PC-3 (cell line): ENCODE results near the gene CGB8. TPM values are rescaled to one million over a fixed set of nuclear protein-coding genes. Genes with fewer than 3 reads are reported as not detected.

Experiments used
- ATAC-seq: fragments of 200-7000 bp; cut with Tn5 transposase; 2 replicates; pipeline ENCODE4 v1.9.1; 2020; ENCODE audit warnings: mild to moderate bottlenecking, moderate library complexity
- BruUV-seq: library from RNA; stranded (reverse); fragments of 400-500 nt; replicated peaks from 2 replicates; lab custom pipeline; 2021; lab: Mats Ljungman, UMichigan
- CTCF ChIA-PET: fragments of 300-600 bp; sonication (Branson Sonifier 250); formaldehyde crosslinking; loops from one replicate; lab custom pipeline; 2022; ENCODE audit warnings: antibody characterized with exemption; lab: Charles Lee
- POLR2A ChIA-PET: fragments of 300-600 bp; sonication (Branson Sonifier 250); formaldehyde crosslinking; loops from one replicate; lab custom pipeline; 2022; ENCODE audit warnings: antibody characterized with exemption; ENCODE audit not compliant: unreplicated experiment; lab: Charles Lee
- DNase-seq: peaks from one replicate; pipeline ENCODE4 v3.0.0-alpha.2; 2015
- H2AFZ ChIP-seq: fragments of 300-600 bp; sonication (generic); 2 replicates; pipeline ENCODE4 v1.6.0; 2016; ENCODE audit warnings: antibody characterized with exemption, low read length
- H3F3A ChIP-seq: fragments of 300-600 bp; sonication (generic); one replicate; pipeline ENCODE4 v1.6.0; 2017; ENCODE audit warnings: antibody characterized with exemption, low read length, control low read depth, mild to moderate bottlenecking; ENCODE audit not compliant: unreplicated experiment
- H3K27ac ChIP-seq: fragments of 300-600 bp; sonication (generic); 2 replicates; pipeline ENCODE4 v1.5.1; 2016; ENCODE audit warnings: mild to moderate bottlenecking, low read length
- H3K27me3 ChIP-seq: fragments of 300-600 bp; sonication (generic); 2 replicates; pipeline ENCODE4 v1.6.1; 2016; ENCODE audit warnings: low read length, mixed read lengths
- H3K36me3 ChIP-seq: fragments of 300-600 bp; sonication (generic); 2 replicates; pipeline ENCODE4 v1.6.1; 2016; ENCODE audit warnings: low read depth, mixed run types, low read length, mixed read lengths
- H3K4me1 ChIP-seq: fragments of 300-600 bp; sonication (generic); 2 replicates; pipeline ENCODE4 v1.5.1; 2016; ENCODE audit warnings: low read length; ENCODE audit not compliant: insufficient read depth
- H3K4me2 ChIP-seq: fragments of 300-600 bp; sonication (generic); 2 replicates; pipeline ENCODE4 v1.6.0; 2016; ENCODE audit warnings: low read length
- H3K4me3 ChIP-seq: fragments of 300-600 bp; sonication (generic); 2 replicates; pipeline ENCODE4 v1.5.1; 2016; ENCODE audit warnings: mild to moderate bottlenecking, low read length, mixed read lengths
- H3K79me2 ChIP-seq: fragments of 300-600 bp; sonication (generic); 2 replicates; pipeline ENCODE4 v1.6.1; 2017; ENCODE audit warnings: low read length, mixed read lengths
- H3K9ac ChIP-seq: fragments of 300-600 bp; sonication (generic); 2 replicates; pipeline ENCODE4 v1.6.0; 2016; ENCODE audit warnings: mild to moderate bottlenecking, low read length
- H3K9me2 ChIP-seq: fragments of 300-600 bp; sonication (generic); replicated peaks from 2 replicates; pipeline ENCODE4 v1.6.1; 2016; ENCODE audit warnings: mixed run types, low read length, mixed read lengths
- H3K9me3 ChIP-seq: fragments of 300-600 bp; sonication (generic); 2 replicates; pipeline ENCODE4 v1.6.1; 2016; ENCODE audit warnings: low read length, mixed read lengths
- H4K20me1 ChIP-seq: fragments of 300-600 bp; sonication (generic); 2 replicates; pipeline ENCODE4 v1.6.1; 2016; ENCODE audit warnings: low read length, mixed read lengths
- EZH2 ChIP-seq: fragments of 300-600 bp; sonication (generic); IDR thresholded peaks from one replicate; pipeline ENCODE4 v1.6.1; 2017; ENCODE audit warnings: antibody characterized with exemption, mild to moderate bottlenecking, low read length; ENCODE audit not compliant: unreplicated experiment
- EZH2phosphoT487 ChIP-seq: fragments of 300-600 bp; sonication (generic); IDR thresholded peaks from 2 replicates; pipeline ENCODE4 v1.6.1; 2018; ENCODE audit warnings: mild to moderate bottlenecking, antibody characterized with exemption, low read length, borderline replicate concordance
- intact Hi-C: fragments of 100-400 bp; cut with micrococcal nuclease; formaldehyde crosslinking; loops from 2 replicates; pipeline ENCODE4 v1.9.0; 2023
- total RNA-seq: library from RNA; depleted of rRNA; stranded (reverse); fragments of >200 nt; gene quantifications from 2 replicates; pipeline ENCODE4 v1.2.3, GENCODE V29; 2014
- TF ChIP-seq, protein P1 (sequence below): fragments of 300-600 bp; sonication (generic); conservative IDR thresholded peaks from 2 replicates; pipeline ENCODE4 v1.5.1; 2017; ENCODE audit warnings: antibody characterized with exemption, low read depth, mild to moderate bottlenecking, low read length

Gene CGB8
- total RNA-seq, 1 experiment from 2014 or later = 1.2 TPM

DNA sequence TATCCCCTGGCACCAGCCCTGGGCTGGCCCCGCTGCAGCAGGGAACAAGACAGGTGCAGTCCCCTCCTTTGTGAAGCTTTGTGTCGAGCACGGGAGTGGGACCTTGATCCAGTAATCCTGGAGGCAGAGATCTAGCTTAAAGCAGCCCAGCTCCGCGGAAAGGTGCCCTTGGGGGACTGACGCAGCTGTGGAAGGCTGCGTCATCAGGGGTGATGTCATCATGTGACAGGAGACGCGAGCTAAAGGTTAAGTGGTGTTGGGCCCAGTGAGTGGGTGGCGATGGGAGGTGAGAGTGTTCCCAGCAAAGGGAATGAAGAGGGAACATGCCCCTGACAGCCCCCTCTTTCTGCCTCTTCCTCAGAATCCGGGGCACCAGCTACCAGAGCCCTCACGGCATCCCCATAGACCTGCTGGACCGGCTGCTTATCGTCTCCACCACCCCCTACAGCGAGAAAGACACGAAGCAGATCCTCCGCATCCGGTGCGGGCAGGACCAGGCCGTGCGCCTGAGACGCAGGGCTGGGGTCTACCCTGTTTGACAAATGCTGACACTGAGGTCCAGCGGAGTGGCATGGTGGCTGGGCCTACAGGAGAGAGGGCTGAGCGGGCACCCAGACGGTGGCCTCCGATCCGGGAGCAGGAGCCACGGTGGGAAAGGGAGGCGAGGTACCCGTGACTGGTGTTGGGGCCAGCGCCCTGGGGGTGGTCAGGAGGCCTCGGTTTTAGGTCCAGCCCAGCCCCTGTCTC is 34.6 kb downstream of the CGB8 start:
- no peak overlapping the region for H2AFZ ChIP-seq
- H3K27me3 ChIP-seq = no peaks in the 10 kb centered on the region
- CTCF ChIA-PET = no interaction called here
- H3K79me2 ChIP-seq = no peaks in the 10 kb centered on the region
- H3K4me3 ChIP-seq = no peak overlapping the region
- H3K9me3 ChIP-seq = no peaks in the 10 kb centered on the region
- no peaks in the 10 kb centered on the region for H3F3A ChIP-seq
- no TSS peak for BruUV-seq
- POLR2A ChIA-PET = no interaction called here
- no peak for DNase-seq
- no peak for ATAC-seq
- no peak overlapping the region for H3K9ac ChIP-seq
- no peaks in the 10 kb centered on the region for H4K20me1 ChIP-seq
- peaks cover 3% of the 10 kb centered on the region; the same call in 1 of the 2 replicates for H3K36me3 ChIP-seq
- TF ChIP-seq EZH2phosphoT487 = no peak
- TF ChIP-seq, protein P1, sequence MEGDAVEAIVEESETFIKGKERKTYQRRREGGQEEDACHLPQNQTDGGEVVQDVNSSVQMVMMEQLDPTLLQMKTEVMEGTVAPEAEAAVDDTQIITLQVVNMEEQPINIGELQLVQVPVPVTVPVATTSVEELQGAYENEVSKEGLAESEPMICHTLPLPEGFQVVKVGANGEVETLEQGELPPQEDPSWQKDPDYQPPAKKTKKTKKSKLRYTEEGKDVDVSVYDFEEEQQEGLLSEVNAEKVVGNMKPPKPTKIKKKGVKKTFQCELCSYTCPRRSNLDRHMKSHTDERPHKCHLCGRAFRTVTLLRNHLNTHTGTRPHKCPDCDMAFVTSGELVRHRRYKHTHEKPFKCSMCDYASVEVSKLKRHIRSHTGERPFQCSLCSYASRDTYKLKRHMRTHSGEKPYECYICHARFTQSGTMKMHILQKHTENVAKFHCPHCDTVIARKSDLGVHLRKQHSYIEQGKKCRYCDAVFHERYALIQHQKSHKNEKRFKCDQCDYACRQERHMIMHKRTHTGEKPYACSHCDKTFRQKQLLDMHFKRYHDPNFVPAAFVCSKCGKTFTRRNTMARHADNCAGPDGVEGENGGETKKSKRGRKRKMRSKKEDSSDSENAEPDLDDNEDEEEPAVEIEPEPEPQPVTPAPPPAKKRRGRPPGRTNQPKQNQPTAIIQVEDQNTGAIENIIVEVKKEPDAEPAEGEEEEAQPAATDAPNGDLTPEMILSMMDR = no peak
- TF ChIP-seq EZH2 = no peak
- H3K27ac ChIP-seq = no peak overlapping the region
- intact Hi-C loops = no loop called here
- H3K9me2 ChIP-seq = no peaks in the 10 kb centered on the region
- peaks cover 7% of the 10 kb centered on the region; the same call in 1 of the 2 replicates for H3K4me1 ChIP-seq
- H3K4me2 ChIP-seq = no peak overlapping the region

DNA sequence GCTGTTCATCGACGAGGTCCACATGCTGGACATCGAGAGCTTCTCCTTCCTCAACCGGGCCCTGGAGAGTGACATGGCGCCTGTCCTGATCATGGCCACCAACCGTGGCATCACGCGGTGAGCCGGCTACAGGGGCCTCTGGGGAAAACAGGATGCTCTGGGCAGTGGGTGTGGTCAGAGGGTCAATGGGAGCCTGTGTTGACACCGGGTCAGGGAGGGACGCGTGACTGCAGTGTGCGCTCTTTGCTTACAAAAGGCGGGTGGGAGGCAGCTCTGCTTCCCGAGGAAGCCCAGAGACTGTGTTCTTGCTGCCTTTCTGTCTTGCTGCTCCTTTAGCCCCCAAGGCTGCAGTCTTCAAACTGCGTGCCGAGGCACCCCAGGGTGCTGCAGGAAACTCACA is 37.7 kb downstream of the CGB8 start:
- Histone ChIP-seq H3F3A (no peaks in the 10 kb centered on the region), H3K27me3 (no peaks in the 10 kb centered on the region), H3K79me2 (no peaks in the 10 kb centered on the region), H3K9me2 (no peaks in the 10 kb centered on the region), H2AFZ (no peak overlapping the region), H3K27ac (no peak overlapping the region), H3K9ac (no peak overlapping the region), H4K20me1 (no peaks in the 10 kb centered on the region), H3K4me2 (no peak overlapping the region), H3K4me1 (no peaks in the 10 kb centered on the region), H3K36me3 (peaks cover 3% of the 10 kb centered on the region; the same call in 1 of the 2 replicates), H3K4me3 (no peak overlapping the region), H3K9me3 (no peaks in the 10 kb centered on the region)
- TF ChIP-seq EZH2 (no peak), EZH2phosphoT487 (no peak)
- TF ChIP-seq, protein P1 = no peak
- CTCF ChIA-PET = no interaction called here
- no peak for ATAC-seq
- no peak for DNase-seq
- BruUV-seq = no TSS peak
- POLR2A ChIA-PET = no interaction called here
- intact Hi-C loops = no loop called here

- no peak overlapping the region for H3K4me3 ChIP-seq
- H3K4me2 ChIP-seq = no peak overlapping the region
- no peaks in the 10 kb centered on the region for H3F3A ChIP-seq
- H3K9me2 ChIP-seq = no peaks in the 10 kb centered on the region
- H2AFZ ChIP-seq = no peak overlapping the region
- H3K4me1 ChIP-seq = no peaks in the 10 kb centered on the region
- ChIA-PET CTCF (interaction anchor here (0.6 kb wide), 1 partner anchor 463 kb away, joined by 3 read pairs; no protein-coding TSS in a partner anchor), POLR2A (no interaction called here)
- no peak for DNase-seq
- peaks cover 3% of the 10 kb centered on the region; the same call in 1 of the 2 replicates for H3K36me3 ChIP-seq
- no TSS peak for BruUV-seq
- no peaks in the 10 kb centered on the region for H3K79me2 ChIP-seq
- H3K27me3 ChIP-seq = no peaks in the 10 kb centered on the region
- ATAC-seq = no peak
- no peaks in the 10 kb centered on the region for H3K9me3 ChIP-seq
- no peak overlapping the region for H3K9ac ChIP-seq
- no peak overlapping the region for H3K27ac ChIP-seq
- H4K20me1 ChIP-seq = no peaks in the 10 kb centered on the region
- TF ChIP-seq, protein P1 = no peak
- TF ChIP-seq EZH2phosphoT487 = no peak
- TF ChIP-seq EZH2 = no peak
- intact Hi-C loops = no loop called here
Observed at GRCh38 chr19:49010453-49010852, 38.5 kb downstream of the CGB8 start.
